Smooth muscle cell (in vitro differentiated cells): ENCODE results near the gene ANP32B. TPM values are rescaled to one million over a fixed set of nuclear protein-coding genes. Genes with fewer than 3 reads are reported as not detected.

ENCODE experiments used
- DNase-seq: peaks from one replicate; lab custom pipeline; 2025; ENCODE audit not compliant: unreplicated experiment; lab: John Stamatoyannopoulos, UW
- H2AFZ ChIP-seq: fragments of 200-600 bp; sonication (generic); 2 replicates; pipeline ENCODE4 v1.6.0; 2016; ENCODE audit warnings: antibody characterized with exemption, low read depth, mild to moderate bottlenecking
- H3F3A ChIP-seq: fragments of 200-600 bp; sonication (generic); 2 replicates; pipeline ENCODE4 v1.6.0; 2017; ENCODE audit warnings: antibody characterized with exemption, low read depth
- H3K27ac ChIP-seq: fragments of 200-600 bp; sonication (generic); 2 replicates; pipeline ENCODE4 v1.5.1; 2016; ENCODE audit warnings: low read depth, mild to moderate bottlenecking
- H3K27me3 ChIP-seq: fragments of 200-600 bp; sonication (generic); 2 replicates; pipeline ENCODE4 v1.6.1; 2016; ENCODE audit warnings: low read depth, mild to moderate bottlenecking
- H3K36me3 ChIP-seq: fragments of 200-600 bp; sonication (generic); 2 replicates; pipeline ENCODE4 v1.5.1; 2016; ENCODE audit warnings: low read depth
- H3K4me1 ChIP-seq: fragments of 200-600 bp; sonication (generic); 2 replicates; pipeline ENCODE4 v1.5.1; 2016; ENCODE audit warnings: low read depth
- H3K4me2 ChIP-seq: fragments of 200-600 bp; sonication (generic); 2 replicates; pipeline ENCODE4 v1.6.0; 2016; ENCODE audit warnings: mild to moderate bottlenecking
- H3K4me3 ChIP-seq: fragments of 200-600 bp; sonication (generic); 2 replicates; pipeline ENCODE4 v1.5.1; 2016; ENCODE audit warnings: mild to moderate bottlenecking
- H3K79me2 ChIP-seq: fragments of 200-600 bp; sonication (generic); 2 replicates; pipeline ENCODE4 v1.6.0; 2016; ENCODE audit warnings: low read depth, mild to moderate bottlenecking
- H3K9ac ChIP-seq: fragments of 200-600 bp; sonication (generic); 2 replicates; pipeline ENCODE4 v1.6.0; 2016; ENCODE audit warnings: low read depth
- H3K9me3 ChIP-seq: fragments of 200-600 bp; sonication (generic); replicated peaks from 2 replicates; pipeline ENCODE4 v1.5.1; 2016; ENCODE audit warnings: low read depth
- H4K20me1 ChIP-seq: fragments of 200-600 bp; sonication (generic); 2 replicates; pipeline ENCODE4 v1.6.0; 2016; ENCODE audit warnings: low read depth
- CTCF ChIP-seq: fragments of 200-600 bp; sonication (generic); IDR thresholded peaks from 2 replicates; pipeline ENCODE4 v1.5.1; 2017; ENCODE audit warnings: borderline replicate concordance, mild to moderate bottlenecking, antibody characterized with exemption; ENCODE audit not compliant: insufficient read depth, poor library complexity, severe bottlenecking
- WGBS: methylation state at CpG from one replicate; pipeline ENCODE4 v1.1.7; 2016; ENCODE audit warnings: low lambda C conversion rate; 5-methylcytosine and 5-hydroxymethylcytosine counted together
- polyA plus RNA-seq: library from polyadenylated mRNA; unstranded; fragments of >200 nt; fragmentation: Nextera tagmentation; extraction: Ambion mirVana; gene quantifications from 2 replicates; pipeline ENCODE4 v1.2.1, GENCODE V29; 2016
- total RNA-seq: library from RNA; depleted of rRNA; stranded (reverse); fragments of >200 nt; gene quantifications from 2 replicates; pipeline ENCODE4 v1.2.3, GENCODE V29; 2014

Gene ANP32B
- total and polyA plus RNA-seq, 2 experiments from 2014 or later = 21.3 to 52.4 TPM

- no peak for DNase-seq
- no peak overlapping the region for H3K4me3 ChIP-seq
- 88% methylated on average over 7 of the region's 7 CpGs for WGBS
- peaks cover 5% of the 10 kb centered on the region for H3F3A ChIP-seq
- no peak overlapping the region for H3K9ac ChIP-seq
- H3K36me3 ChIP-seq = no peaks in the 10 kb centered on the region
- no peak for TF ChIP-seq CTCF
- no peak overlapping the region for H3K27ac ChIP-seq
- peaks cover 11% of the 10 kb centered on the region for H3K79me2 ChIP-seq
- peaks cover 13% of the 10 kb centered on the region for H3K4me1 ChIP-seq
- H2AFZ ChIP-seq = no peak overlapping the region
- no peaks in the 10 kb centered on the region for H4K20me1 ChIP-seq
- H3K27me3 ChIP-seq = no peaks in the 10 kb centered on the region
- H3K9me3 ChIP-seq = no peaks in the 10 kb centered on the region
- no peak overlapping the region for H3K4me2 ChIP-seq
These were observed 3.2 kb upstream of the ANP32B start for GRCh38 chr9:97979788-97980478.

GRCh38 chr9:97980479-97980803 is 2.7 kb upstream of the ANP32B start:
- no peak for DNase-seq
- peaks cover 16% of the 10 kb centered on the region for H3K79me2 ChIP-seq
- no peak overlapping the region for H3K4me3 ChIP-seq
- H4K20me1 ChIP-seq = peaks cover 5% of the 10 kb centered on the region
- no peaks in the 10 kb centered on the region for H3K9me3 ChIP-seq
- no peak overlapping the region for H2AFZ ChIP-seq
- no peak overlapping the region for H3K4me2 ChIP-seq
- no peaks in the 10 kb centered on the region for H3K27me3 ChIP-seq
- H3K36me3 ChIP-seq = no peaks in the 10 kb centered on the region
- H3K4me1 ChIP-seq = peaks cover 17% of the 10 kb centered on the region
- peaks cover 5% of the 10 kb centered on the region for H3F3A ChIP-seq
- no peak overlapping the region for H3K9ac ChIP-seq
- no peak for TF ChIP-seq CTCF
- H3K27ac ChIP-seq = no peak overlapping the region
- 87% methylated on average over 4 of the region's 4 CpGs for WGBS

GRCh38 chr9:97980918-97981845 is 2.0 kb upstream of the ANP32B start:
- no peak overlapping the region for H3K9ac ChIP-seq
- peaks cover 17% of the 10 kb centered on the region for H3K4me1 ChIP-seq
- no peak overlapping the region for H3K27ac ChIP-seq
- H3F3A ChIP-seq = peaks cover 5% of the 10 kb centered on the region
- peaks cover 23% of the 10 kb centered on the region for H3K79me2 ChIP-seq
- H3K4me2 ChIP-seq = peak overlapping the region; percentile 91
- no peaks in the 10 kb centered on the region for H3K27me3 ChIP-seq
- H4K20me1 ChIP-seq = peaks cover 12% of the 10 kb centered on the region
- no peak overlapping the region for H3K4me3 ChIP-seq
- no peaks in the 10 kb centered on the region for H3K36me3 ChIP-seq
- peak overlapping the region; percentile 1 for H2AFZ ChIP-seq
- DNase-seq = no peak
- TF ChIP-seq CTCF = no peak
- WGBS = 64% methylated on average over 10 of the region's 10 CpGs
- H3K9me3 ChIP-seq = no peaks in the 10 kb centered on the region
